PFSK-1 (cell line): Measurements from ENCODE around the gene TULP4.

Experiments used
- FOXP2 ChIP-seq: optimal IDR thresholded peaks from 2 replicates; pipeline ENCODE3; 2011; ENCODE audit warnings: borderline replicate concordance, control low read depth, inconsistent platforms; ENCODE audit not compliant: insufficient read depth; ENCODE audit errors: extremely low read length, extremely low read depth
- POLR2AphosphoS5 ChIP-seq: IDR thresholded peaks from 2 replicates; pipeline ENCODE4 v1.6.1; 2012; ENCODE audit warnings: low read depth, mild to moderate bottlenecking, control low read depth, low read length, moderate library complexity
- TAF1 ChIP-seq: IDR thresholded peaks from 2 replicates; pipeline ENCODE4 v1.6.1; 2012; ENCODE audit warnings: low read length, control low read depth, borderline replicate concordance; ENCODE audit not compliant: insufficient read depth
- TF ChIP-seq, protein P1 (sequence below), 2 experiments: IDR thresholded peaks; 2 replicates each; pipeline versions ENCODE4 v1.6.1 to v1.8.0; 2011 to 2012; ENCODE audit warnings: low read depth in 2 of 2, low read length in 2 of 2, control low read depth in 1 of 2, inconsistent platforms in 1 of 2, mild to moderate bottlenecking in 1 of 2, moderate library complexity in 1 of 2; ENCODE audit not compliant: insufficient read depth in 1 of 2

DNA sequence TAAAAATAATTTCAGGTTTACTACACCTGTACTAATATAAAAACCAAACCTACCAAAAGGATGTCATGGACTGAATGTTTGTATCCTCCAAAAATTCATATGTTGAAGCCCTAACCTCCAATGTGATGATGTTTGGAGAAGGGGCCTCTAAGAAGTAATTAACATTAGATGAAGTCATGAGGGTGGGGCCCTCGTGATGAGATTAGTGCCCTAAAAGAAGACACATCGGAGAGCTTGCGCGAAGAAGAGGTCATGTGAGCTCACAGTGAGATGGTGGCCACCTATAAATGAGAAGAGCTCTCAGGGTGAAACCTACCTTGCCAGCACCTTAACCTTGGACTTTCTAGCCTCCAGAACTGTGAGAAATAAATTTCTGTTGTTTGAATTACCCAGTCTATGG is 20.8 kb downstream of the TULP4 start:
- TF ChIP-seq POLR2AphosphoS5, result no peak
- TF ChIP-seq, protein P1, sequence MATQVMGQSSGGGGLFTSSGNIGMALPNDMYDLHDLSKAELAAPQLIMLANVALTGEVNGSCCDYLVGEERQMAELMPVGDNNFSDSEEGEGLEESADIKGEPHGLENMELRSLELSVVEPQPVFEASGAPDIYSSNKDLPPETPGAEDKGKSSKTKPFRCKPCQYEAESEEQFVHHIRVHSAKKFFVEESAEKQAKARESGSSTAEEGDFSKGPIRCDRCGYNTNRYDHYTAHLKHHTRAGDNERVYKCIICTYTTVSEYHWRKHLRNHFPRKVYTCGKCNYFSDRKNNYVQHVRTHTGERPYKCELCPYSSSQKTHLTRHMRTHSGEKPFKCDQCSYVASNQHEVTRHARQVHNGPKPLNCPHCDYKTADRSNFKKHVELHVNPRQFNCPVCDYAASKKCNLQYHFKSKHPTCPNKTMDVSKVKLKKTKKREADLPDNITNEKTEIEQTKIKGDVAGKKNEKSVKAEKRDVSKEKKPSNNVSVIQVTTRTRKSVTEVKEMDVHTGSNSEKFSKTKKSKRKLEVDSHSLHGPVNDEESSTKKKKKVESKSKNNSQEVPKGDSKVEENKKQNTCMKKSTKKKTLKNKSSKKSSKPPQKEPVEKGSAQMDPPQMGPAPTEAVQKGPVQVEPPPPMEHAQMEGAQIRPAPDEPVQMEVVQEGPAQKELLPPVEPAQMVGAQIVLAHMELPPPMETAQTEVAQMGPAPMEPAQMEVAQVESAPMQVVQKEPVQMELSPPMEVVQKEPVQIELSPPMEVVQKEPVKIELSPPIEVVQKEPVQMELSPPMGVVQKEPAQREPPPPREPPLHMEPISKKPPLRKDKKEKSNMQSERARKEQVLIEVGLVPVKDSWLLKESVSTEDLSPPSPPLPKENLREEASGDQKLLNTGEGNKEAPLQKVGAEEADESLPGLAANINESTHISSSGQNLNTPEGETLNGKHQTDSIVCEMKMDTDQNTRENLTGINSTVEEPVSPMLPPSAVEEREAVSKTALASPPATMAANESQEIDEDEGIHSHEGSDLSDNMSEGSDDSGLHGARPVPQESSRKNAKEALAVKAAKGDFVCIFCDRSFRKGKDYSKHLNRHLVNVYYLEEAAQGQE (IDR thresholded peaks at IDR 0.05; ENCODE audit: insufficient read depth in 1 of 2, low read depth in 2 of 2, low read length in 2 of 2), result no peak
- TF ChIP-seq TAF1, result no peak
- no peak for TF ChIP-seq FOXP2
